ENCODE results near the gene LIFR. TPM values are rescaled to one million over a fixed set of nuclear protein-coding genes. Genes with fewer than 3 reads are reported as not detected.

LIFR gene
- total RNA-seq, 1 donor from 2014 or later = 16.0 TPM

GRCh38 chr5:38479315-38479904 is 77.0 kb downstream of the LIFR start:
- no peaks in the 10 kb centered on the region for H3K27me3 Mint-ChIP-seq (ENCODE audit: low read depth, unreplicated experiment)
- H3K79me2 ChIP-seq (ENCODE audit: insufficient read depth, low read length) = no peaks in the 10 kb centered on the region
- H3K9me3 Mint-ChIP-seq (ENCODE audit: unreplicated experiment) = no peaks in the 10 kb centered on the region
- H3K36me3 ChIP-seq (ENCODE audit: insufficient read depth, low read length) = no peaks in the 10 kb centered on the region
- no peak overlapping the region for H3K4me3 ChIP-seq (ENCODE audit: insufficient read depth, low read depth, low read length)
- FAIRE-seq (no peak), DNase-seq (ENCODE audit: low read depth) (no peak)
- H3K4me1 ChIP-seq (ENCODE audit: insufficient read depth, low read length) = no peaks in the 10 kb centered on the region
- H3K4me3 Mint-ChIP-seq (ENCODE audit: unreplicated experiment) = no peak overlapping the region
- H4K20me1 ChIP-seq (ENCODE audit: insufficient read depth, low read length) = no peaks in the 10 kb centered on the region
- H3K36me3 Mint-ChIP-seq (ENCODE audit: low read depth, unreplicated experiment) = peaks cover 8% of the 10 kb centered on the region
- H3K27me3 ChIP-seq (ENCODE audit: insufficient read depth, low read length) = no peaks in the 10 kb centered on the region
- no peak overlapping the region for H3K27ac Mint-ChIP-seq (ENCODE audit: unreplicated experiment)
- no peak overlapping the region for H2AFZ ChIP-seq (ENCODE audit: low read depth, low read length)
- H3K27ac ChIP-seq (ENCODE audit: low read depth, low read length) = no peak overlapping the region
- peaks cover 7% of the 10 kb centered on the region for H3K4me1 Mint-ChIP-seq (ENCODE audit: low read depth, unreplicated experiment)
- H3K4me2 ChIP-seq (ENCODE audit: low read length) = no peak overlapping the region
- no peak for TF ChIP-seq EZH2 (IDR thresholded peaks at IDR 0.05; ENCODE audit: insufficient read depth, low read length)
- no peak for TF ChIP-seq CTCF (IDR thresholded peaks at IDR 0.05; ENCODE audit: insufficient read depth, low read depth, low read length)
- no peaks in the 10 kb centered on the region for H3K9me3 ChIP-seq (ENCODE audit: insufficient read depth, low read depth, low read length)
- no peak overlapping the region for H3K9ac ChIP-seq (ENCODE audit: low read length)

GRCh38 chr5:38478878-38479277 is 77.6 kb downstream of the LIFR start:
- Mint-ChIP-seq H3K9me3 (ENCODE audit: unreplicated experiment) (no peaks in the 10 kb centered on the region), H3K36me3 (ENCODE audit: low read depth, unreplicated experiment) (peaks cover 7% of the 10 kb centered on the region), H3K27me3 (ENCODE audit: low read depth, unreplicated experiment) (no peaks in the 10 kb centered on the region), H3K4me1 (ENCODE audit: low read depth, unreplicated experiment) (peaks cover 7% of the 10 kb centered on the region), H3K27ac (ENCODE audit: unreplicated experiment) (no peak overlapping the region), H3K4me3 (ENCODE audit: unreplicated experiment) (no peak overlapping the region)
- DNase-seq (ENCODE audit: low read depth) = no peak
- no peaks in the 10 kb centered on the region for H3K27me3 ChIP-seq (ENCODE audit: insufficient read depth, low read length)
- FAIRE-seq = no peak
- H3K4me2 ChIP-seq (ENCODE audit: low read length) = no peak overlapping the region
- no peaks in the 10 kb centered on the region for H3K9me3 ChIP-seq (ENCODE audit: insufficient read depth, low read depth, low read length)
- H3K9ac ChIP-seq (ENCODE audit: low read length) = no peak overlapping the region
- H3K79me2 ChIP-seq (ENCODE audit: insufficient read depth, low read length) = no peaks in the 10 kb centered on the region
- H3K27ac ChIP-seq (ENCODE audit: low read depth, low read length) = no peak overlapping the region
- H3K36me3 ChIP-seq (ENCODE audit: insufficient read depth, low read length) = no peaks in the 10 kb centered on the region
- no peak overlapping the region for H2AFZ ChIP-seq (ENCODE audit: low read depth, low read length)
- H3K4me3 ChIP-seq (ENCODE audit: insufficient read depth, low read depth, low read length) = no peak overlapping the region
- no peak for TF ChIP-seq EZH2 (IDR thresholded peaks at IDR 0.05; ENCODE audit: insufficient read depth, low read length)
- H4K20me1 ChIP-seq (ENCODE audit: insufficient read depth, low read length) = no peaks in the 10 kb centered on the region
- H3K4me1 ChIP-seq (ENCODE audit: insufficient read depth, low read length) = no peaks in the 10 kb centered on the region

- H3K4me1 Mint-ChIP-seq (ENCODE audit: low read depth, unreplicated experiment) = peaks cover 7% of the 10 kb centered on the region
- Histone ChIP-seq H3K9me3 (ENCODE audit: insufficient read depth, low read depth, low read length) (no peaks in the 10 kb centered on the region), H3K4me3 (ENCODE audit: insufficient read depth, low read depth, low read length) (no peak overlapping the region), H3K4me1 (ENCODE audit: insufficient read depth, low read length) (no peaks in the 10 kb centered on the region), H3K27me3 (ENCODE audit: insufficient read depth, low read length) (no peaks in the 10 kb centered on the region), H3K4me2 (ENCODE audit: low read length) (no peak overlapping the region), H3K9ac (ENCODE audit: low read length) (no peak overlapping the region), H4K20me1 (ENCODE audit: insufficient read depth, low read length) (no peaks in the 10 kb centered on the region), H3K27ac (ENCODE audit: low read depth, low read length) (no peak overlapping the region), H2AFZ (ENCODE audit: low read depth, low read length) (no peak overlapping the region), H3K79me2 (ENCODE audit: insufficient read depth, low read length) (no peaks in the 10 kb centered on the region), H3K36me3 (ENCODE audit: insufficient read depth, low read length) (no peaks in the 10 kb centered on the region)
- DNase-seq (ENCODE audit: low read depth) (no peak), FAIRE-seq (no peak)
- no peaks in the 10 kb centered on the region for H3K27me3 Mint-ChIP-seq (ENCODE audit: low read depth, unreplicated experiment)
- H3K9me3 Mint-ChIP-seq (ENCODE audit: unreplicated experiment) = peaks cover 1% of the 10 kb centered on the region
- TF ChIP-seq CTCF (IDR thresholded peaks at IDR 0.05; ENCODE audit: insufficient read depth, low read depth, low read length) = no peak
- TF ChIP-seq EZH2 (IDR thresholded peaks at IDR 0.05; ENCODE audit: insufficient read depth, low read length) = no peak
- peaks cover 5% of the 10 kb centered on the region for H3K36me3 Mint-ChIP-seq (ENCODE audit: low read depth, unreplicated experiment)
- no peak overlapping the region for H3K4me3 Mint-ChIP-seq (ENCODE audit: unreplicated experiment)
- no peak overlapping the region for H3K27ac Mint-ChIP-seq (ENCODE audit: unreplicated experiment)
Measured at GRCh38 chr5:38478166-38478565, 78.3 kb downstream of the LIFR start.
